Hematopoietic multipotent progenitor cell treated with erythropoietin and hydrocortisone succinate and interleukin-3 and kit ligand, for 17 days (in vitro differentiated cells): ENCODE results near the gene ANAPC13.

Source experiments
- DNase-seq: peaks from one replicate; pipeline ENCODE4 v3.0.0-alpha.2; 2015; ENCODE audit warnings: low spot score

The ANAPC13 gene, protein sequence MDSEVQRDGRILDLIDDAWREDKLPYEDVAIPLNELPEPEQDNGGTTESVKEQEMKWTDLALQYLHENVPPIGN

GRCh38 chr3:134485718-134486576 lies at the start of gene ANAPC13, which contains the start of gene CEP63:
Gene ANAPC13 (minus strand): TSS chr3:134485985. CDS start chr3:134482904, 3,081 bp downstream.
Gene CEP63 (plus strand): TSS chr3:134486057. CDS start chr3:134495321, 9,264 bp downstream.
- DNase-seq, result peak; percentile 84

DNA sequence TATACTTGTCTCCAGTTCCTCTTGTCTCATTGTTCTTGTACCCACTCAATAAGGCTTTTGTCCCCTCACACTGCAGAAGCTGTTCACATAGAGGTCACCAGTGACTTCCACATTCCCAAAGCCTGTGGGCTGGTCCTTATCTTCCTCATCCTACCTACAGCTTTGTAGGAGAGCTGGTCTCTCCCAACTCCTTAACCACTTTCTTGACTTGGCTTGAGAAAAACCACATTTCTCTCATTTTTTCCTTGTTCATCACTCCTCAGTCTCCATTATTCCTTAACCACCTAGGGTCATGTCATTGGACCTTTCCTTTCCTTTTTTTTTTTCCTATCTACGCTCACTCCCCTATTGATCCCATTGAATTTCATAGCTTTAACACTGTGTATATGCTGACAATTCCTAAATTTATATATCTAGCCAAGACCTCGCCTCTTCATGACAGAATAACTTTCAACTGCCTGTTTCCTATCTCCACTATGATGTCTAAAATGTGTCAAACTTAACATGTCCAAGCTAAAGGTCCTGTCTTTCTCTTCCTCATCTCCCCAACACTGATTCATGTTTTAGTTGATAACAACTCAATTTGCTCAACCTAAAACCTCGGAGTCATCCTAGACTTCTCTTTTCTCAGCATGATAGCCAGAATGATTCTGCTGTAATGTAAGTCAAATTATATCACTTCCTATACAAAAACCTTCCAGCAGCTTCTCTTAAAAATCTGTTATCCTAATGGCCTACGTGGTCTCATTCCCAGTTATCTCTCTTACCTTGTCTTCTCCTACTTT lies 49.6 kb upstream of the ANAPC13 start:
- DNase-seq, result no peak

GRCh38 chr3:134533493-134533892 lies 47.7 kb upstream of the ANAPC13 start:
- no peak for DNase-seq

DNA sequence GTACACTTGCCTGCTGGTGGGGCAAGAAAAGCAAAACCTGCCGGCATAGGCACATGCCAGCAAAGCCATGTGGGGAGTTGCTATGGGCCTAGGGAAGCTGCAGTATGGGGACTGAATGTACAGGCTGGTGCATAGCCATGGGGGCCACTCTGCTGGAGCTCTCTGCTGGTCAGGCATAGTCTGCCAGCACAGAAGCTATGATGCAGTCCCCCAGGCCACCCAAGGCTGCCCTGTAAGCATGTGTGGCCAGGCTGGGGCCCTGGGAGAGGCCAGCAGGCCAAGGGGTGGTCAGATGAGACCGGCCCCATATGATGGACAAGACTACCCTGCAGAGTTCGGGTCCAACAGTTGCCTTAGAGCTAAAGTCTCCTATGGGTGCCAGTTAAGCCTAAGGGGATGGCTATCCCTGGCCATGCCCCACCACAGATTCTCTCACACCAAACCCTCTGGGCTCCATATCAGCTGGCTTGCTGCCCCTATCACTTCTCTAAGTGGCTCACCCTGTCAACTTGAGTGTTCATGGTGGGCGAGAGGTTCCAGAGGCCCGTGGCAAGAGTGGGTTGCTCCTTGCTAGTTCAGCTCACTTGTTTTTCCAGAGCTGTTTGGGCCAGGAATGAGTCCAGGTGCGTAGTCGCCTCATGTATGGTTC lies 41.9 kb upstream of the ANAPC13 start:
- no peak for DNase-seq

- no peak for DNase-seq
Measured at GRCh38 chr3:134527037-134527436, 41.3 kb upstream of the ANAPC13 start.

- no peak for DNase-seq
Measured at GRCh38 chr3:134526319-134526718, 40.5 kb upstream of the ANAPC13 start.

GRCh38 chr3:134525293-134525692 lies 39.5 kb upstream of the ANAPC13 start:
- DNase-seq, result no peak

DNA sequence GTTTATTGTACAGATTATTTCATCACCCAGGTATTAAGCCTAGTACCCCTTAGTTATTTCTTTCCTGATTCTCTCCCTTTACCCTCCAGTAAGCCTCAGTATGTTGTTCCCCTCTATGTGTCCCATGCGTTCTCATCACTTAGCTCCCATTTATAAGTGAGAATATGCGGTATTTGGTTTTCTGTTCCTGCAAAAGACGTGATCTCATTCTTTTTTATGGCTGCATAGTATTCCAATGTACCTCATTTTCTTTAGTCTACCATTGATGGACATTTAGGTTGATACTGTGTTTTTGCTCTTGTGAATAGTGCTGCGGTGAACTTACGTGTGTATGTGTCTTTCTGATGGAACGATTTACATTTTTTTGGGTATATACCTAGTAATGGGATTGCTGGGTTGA lies 36.8 kb upstream of the ANAPC13 start:
- DNase-seq, result no peak

- DNase-seq, result no peak
Measured at GRCh38 chr3:134517791-134518190, 32.0 kb upstream of the ANAPC13 start.

GRCh38 chr3:134516905-134517304 lies 31.1 kb upstream of the ANAPC13 start:
- no peak for DNase-seq

- DNase-seq, result no peak
Measured at GRCh38 chr3:134511500-134511899, 25.7 kb upstream of the ANAPC13 start.

DNA sequence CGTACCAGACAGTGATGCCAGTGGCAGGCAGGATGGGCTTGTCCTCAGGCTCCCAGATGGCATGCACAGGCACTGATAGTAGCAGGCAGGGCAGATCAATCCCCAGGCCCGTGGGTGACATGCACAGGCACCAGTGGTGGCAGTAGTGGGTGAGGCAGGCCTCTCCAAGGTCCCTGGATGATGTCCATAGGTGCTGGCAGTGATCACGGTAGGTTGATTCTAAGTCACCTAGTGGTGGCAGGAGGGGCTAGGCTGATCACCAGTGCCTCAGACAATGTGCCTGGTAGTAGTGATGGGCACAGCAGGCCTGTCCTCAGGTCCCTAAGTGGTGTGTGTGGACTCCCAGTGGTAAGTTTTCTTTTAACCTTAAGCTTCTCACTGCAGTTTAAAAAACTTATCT lies 19.7 kb upstream of the ANAPC13 start:
- DNase-seq, result no peak

- DNase-seq, result no peak
Measured at GRCh38 chr3:134504132-134504531, 18.3 kb upstream of the ANAPC13 start.

- DNase-seq, result no peak
Measured at GRCh38 chr3:134503266-134503665, 17.5 kb upstream of the ANAPC13 start.

- peak; percentile 38 for DNase-seq
Measured at GRCh38 chr3:134496471-134497071, 10.8 kb upstream of the ANAPC13 start.

GRCh38 chr3:134495980-134496379 lies 10.2 kb upstream of the ANAPC13 start:
- no peak for DNase-seq

GRCh38 chr3:134494495-134494894 lies 8.7 kb upstream of the ANAPC13 start:
- DNase-seq, result no peak

- DNase-seq, result no peak
Measured at GRCh38 chr3:134487406-134487805, 1.6 kb upstream of the ANAPC13 start.

DNA sequence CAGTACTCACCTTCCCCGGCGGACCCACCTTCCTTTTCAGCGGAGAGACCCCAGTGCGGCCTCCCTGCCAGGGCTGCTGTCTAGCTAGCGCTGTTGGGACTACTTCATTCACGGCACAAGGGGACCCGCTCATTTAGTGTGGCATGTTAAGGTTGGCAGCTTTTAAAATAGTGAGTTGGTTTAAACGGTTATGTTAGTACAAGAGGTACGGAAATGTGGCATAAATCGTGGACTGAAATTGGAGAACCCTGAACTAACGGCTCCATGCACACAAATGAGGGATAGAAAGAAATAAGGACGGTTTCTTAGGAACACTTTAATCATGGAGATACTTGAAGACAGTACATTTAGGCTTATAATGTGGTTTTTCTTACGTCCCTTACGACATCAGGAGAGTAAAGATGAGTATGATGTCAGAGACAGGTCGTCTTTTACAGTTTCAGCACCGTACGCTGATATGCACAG lies 824 bp upstream of the ANAPC13 start:
- peak; percentile 33 for DNase-seq

DNA sequence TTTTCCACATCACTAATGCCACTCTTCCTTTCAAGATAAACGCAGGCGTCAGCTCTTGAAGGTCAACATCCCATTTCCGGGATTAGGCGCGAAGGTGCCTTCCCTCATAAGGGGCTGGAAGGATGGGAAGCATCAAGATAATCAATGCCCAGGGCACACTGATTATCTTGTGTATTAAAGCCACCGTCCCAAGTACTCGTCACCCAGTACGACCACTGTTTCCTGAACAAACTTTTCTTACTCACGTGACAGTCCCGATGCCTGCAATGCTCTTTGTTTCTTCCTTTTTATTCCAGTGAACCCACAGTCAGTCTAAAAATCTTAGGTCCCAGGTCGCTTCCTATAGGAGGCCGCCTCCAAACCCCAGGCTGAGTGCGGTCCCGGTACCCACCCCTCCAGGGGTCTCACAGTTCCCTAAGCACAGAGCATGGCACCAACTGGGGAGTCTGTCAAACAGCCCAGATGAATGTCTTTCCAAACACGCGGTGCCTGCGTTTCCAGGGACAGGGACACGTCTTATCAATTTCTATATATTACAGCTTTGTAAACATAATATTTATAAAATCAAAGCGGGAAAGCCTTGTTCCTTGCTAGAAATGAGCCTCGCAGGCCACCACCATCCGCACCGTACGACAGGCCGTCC lies 589 bp downstream of the ANAPC13 start:
- no peak for DNase-seq

DNA sequence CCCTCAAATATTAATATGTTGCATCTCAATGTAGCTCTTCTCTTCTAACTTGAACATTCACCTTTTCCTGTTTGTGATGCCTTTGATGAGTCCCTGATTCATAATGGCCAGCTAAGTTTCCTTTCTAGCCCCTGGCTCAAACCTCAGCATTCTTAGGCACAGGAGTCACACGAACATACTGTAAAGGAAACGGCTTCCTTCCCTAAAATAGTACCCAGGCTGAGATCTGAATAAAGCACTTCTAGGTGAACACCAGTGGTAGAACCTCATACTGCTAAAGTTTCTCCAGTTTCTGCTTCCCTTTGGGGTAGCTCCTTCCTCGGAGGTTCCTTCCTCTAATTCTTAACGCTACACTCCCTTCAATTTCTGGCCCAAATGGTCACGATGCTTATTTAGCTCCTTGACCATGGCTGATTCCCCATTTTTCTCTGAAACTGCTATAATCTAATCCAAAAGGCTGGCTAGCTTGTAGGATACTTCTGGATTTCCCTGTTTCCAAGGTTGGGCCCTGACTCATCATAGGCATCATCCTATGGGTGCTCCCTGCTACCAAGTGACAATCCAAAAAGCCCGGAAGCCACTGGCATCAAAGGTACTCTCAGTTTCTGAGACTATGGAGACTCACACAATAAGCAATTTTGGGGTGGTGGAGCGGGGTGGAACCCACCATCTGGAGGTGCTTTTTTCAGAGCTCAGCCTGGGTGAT lies 2.4 kb downstream of the ANAPC13 start:
- DNase-seq, result no peak
